HG02623 (cell line): ENCODE measurements around the gene CLMP.
"Not testable (repeated sequence)": the region's sequence is repeated elsewhere in the genome, so short reads cannot be mapped to it uniquely, and the experiment has no call there.

Source experiments
- ATAC-seq: cut with Tn5 transposase; IDR thresholded peaks from one replicate; pipeline ENCODE4 v1.9.1; 2021; ENCODE audit warnings: moderate library complexity; ENCODE audit not compliant: unreplicated experiment

The CLMP gene

GRCh38 chr11:123060277-123061000 lies 134.6 kb downstream of the CLMP start:
- ATAC-seq = no peak

DNA sequence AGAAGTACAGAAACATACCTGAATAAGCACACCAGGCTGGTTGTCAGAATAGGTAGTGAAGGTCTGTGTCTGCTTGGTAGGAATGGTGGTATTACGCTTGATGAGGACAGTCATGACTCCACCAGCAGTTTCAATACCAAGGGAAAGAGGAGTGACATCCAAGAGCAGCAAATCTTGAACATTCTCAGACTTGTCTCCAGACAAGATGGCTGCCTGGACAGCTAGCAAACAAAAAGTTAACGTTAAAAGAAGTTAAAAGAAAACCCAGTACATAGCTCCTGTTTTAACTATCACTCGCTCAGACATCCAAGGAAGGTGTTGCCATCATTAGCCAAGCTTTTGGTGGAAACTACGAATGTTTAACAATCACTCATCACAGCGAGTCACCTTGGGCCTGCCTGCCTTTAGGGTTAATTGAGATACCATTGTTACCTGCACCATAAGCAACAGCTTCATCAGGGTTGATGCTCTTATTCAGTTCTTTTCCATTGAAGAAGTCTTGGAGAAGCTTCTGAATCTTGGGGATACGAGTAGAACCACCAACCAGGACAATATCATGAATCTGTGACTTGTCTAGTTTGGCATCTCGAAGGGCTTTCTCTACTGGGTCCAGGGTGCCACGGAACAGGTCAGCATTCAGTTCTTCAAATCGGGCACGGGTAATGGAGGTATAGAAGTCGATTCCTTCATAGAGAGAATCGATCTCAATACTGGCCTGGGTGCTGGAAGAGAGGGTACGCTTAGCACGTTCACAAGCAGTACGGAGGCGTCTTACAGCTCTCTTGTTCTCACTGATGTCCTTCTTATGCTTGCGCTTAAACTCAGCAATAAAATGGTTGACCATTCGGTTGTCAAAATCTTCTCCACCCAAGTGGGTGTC lies 135.8 kb downstream of the CLMP start:
- ATAC-seq = not testable (repeated sequence)

GRCh38 chr11:123057661-123058305 lies 137.3 kb downstream of the CLMP start:
- no peak for ATAC-seq

- ATAC-seq = no peak
Measured at GRCh38 chr11:123056835-123057491, 138.1 kb downstream of the CLMP start.

- ATAC-seq = no peak
Measured at GRCh38 chr11:123055191-123055901, 139.7 kb downstream of the CLMP start.

DNA sequence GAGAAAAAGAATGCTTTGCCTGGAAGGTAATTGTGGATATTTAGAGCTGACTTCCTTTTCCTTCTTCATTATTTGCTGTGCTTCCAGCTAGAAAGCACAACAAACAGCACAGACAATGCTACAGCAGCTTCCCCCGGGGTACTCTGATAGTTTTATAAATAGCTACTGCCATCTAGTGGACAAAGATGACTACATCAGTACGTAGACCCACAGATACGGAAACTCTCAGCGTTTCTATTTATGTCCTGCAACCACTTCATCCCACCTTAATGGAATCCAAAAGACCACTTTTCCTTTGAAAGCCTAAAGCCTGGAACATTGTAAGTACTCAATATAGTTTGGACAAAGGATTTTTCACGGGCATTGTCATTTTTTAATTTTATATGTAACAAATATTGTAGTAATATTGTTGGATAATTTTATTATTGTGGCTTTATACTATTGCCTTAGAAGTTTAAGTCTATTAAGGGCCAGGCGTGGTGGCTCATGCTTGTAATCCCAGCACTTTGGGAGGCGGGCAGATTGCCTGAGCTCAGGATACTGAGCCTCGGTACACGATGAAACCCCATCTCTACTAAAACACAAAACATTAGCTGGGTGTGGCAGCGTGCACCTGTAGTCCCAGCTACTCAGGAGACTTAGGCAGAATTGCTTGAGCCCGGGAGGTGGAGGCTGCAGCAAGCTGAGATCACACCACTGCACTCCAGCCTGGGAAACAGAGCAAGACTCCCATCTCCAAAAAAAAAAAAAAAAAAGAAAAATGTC lies 140.6 kb downstream of the CLMP start:
- ATAC-seq = peak; percentile 74

DNA sequence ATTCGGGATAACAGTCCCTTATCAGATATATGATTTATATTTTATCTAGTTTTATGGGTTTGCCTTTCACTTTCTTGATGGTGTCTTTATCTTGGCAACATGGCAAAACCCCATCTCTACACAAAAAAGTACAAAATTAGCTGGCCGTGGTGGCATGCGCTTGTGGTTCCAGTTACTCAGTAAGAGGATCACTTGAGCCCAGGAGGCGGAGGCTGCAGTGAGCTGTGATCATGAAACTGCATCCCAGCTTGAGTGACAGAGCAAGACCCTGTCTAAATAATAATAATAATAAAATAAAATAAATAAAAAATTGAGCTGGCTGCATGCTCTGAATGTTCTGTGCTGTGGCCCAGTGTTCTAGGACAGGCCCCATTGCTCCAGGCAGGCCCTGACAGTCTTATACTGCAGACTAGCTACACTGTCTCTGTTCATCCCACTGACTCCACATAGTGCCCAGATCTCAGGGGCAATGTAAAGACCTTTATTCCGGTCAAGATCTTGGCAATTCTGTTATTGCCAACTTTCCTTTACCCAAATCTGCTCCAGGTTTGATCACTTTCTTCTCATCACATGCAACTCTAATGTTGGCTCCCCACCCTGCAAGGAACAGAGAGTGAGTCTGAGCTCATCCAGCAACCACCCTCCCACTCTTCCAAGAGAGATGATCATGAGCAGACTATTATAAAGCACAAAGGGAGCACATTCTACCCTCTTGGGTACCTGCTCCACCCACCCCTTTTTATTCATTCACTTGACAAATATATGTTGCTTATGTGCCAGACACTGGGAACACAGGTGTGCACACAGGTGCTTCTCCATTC lies 141.9 kb downstream of the CLMP start:
- no peak for ATAC-seq

- ATAC-seq = no peak
Measured at GRCh38 chr11:123051634-123052033, 143.4 kb downstream of the CLMP start.

GRCh38 chr11:123051146-123051545 lies 143.9 kb downstream of the CLMP start:
- ATAC-seq = no peak

DNA sequence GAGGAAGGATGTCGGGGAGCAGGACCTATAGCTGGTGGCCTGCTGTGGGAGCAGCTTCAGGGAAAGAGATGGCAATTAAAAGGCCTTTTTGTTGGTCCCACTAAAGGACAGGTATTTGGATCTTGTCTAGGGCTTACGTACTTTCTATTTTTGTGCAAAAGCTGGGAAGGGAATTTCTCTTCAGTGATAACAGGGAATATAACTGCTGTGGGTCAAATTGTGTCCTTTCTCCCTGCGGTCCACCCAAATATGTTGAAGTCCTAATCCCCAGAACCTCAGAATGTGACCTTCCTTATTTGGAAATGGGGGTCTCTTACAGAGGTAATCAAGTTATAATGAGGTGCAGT lies 147.1 kb downstream of the CLMP start:
- no peak for ATAC-seq

GRCh38 chr11:123047266-123047946 lies 147.6 kb downstream of the CLMP start:
- no peak for ATAC-seq

- no peak for ATAC-seq
Measured at GRCh38 chr11:123046473-123047259, 148.4 kb downstream of the CLMP start.

DNA sequence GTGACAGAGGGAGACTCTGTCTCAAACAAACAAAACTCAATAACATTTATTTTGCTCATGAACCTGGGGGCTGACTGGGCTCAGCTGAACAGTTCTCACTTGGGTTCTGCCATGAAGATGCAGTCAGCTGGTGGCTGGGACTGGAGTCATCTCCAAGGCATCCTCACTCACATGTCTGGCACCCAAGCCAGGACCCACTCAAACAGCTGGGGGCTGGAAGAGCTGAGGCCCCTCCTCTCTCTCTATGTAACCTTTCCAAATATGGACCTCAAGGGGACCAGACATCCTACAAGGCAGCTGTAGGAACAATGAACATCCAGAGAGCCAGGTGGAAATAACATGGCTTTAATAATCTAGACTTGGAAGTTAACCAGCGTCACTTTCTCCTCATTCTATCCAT lies 149.9 kb downstream of the CLMP start:
- ATAC-seq = no peak

GRCh38 chr11:123041185-123041584 lies 153.9 kb downstream of the CLMP start:
- ATAC-seq = no peak

DNA sequence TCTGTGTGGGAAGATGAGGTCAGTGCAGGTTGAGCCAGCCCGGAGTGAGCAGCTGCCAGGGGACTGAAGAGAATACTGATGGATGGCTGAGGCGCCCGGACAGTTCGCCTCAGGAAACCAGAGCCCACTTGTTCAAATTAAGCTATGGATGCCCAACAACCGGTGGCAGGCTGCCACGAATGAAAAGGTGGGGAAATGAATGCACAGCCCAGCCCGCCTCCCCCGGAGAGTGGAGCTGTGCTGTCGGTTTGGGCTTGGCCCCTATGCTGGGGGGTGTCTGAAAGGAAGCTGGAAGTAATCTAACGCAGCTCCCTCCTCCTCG lies 155.0 kb downstream of the CLMP start:
- no peak for ATAC-seq

DNA sequence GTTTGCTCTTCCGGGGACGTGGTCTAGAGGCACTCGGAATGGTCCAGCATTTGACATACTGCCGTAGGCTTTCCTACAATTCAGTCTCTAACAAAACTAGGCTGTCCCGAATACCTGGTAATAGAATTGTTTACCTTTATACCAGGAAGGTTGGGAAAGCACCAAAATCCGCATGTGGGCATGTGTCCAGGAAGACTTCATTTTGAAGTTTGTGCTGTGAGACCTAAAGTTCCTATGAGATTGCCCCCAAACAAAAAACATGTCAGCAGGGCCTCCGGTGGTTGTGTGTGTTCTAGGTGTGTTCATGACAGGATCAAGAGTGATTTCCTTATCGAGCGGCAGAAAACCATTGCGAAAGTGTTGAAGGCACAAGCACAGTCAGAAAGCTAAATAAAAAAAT lies 159.2 kb downstream of the CLMP start:
- ATAC-seq = no peak

DNA sequence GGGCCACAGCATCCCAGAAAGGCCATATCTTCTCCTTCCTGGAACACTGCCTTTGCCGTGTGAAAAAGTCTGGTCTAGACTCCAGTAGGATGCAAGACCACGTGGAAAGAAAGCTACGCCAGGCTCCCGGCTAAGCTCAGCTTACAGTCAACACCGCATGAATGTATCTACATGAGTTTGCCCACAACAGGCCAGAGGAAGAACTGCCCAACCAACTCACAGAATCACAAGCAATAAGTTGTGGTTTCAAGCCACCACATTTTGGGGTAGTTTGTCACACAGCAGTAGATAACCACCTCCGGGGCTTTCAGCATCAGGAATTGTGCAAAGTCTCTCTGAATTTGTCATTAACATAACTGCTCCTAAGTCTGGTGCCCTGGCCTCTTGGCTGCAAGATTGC lies 160.5 kb downstream of the CLMP start:
- no peak for ATAC-seq

GRCh38 chr11:123033895-123034294 lies 161.2 kb downstream of the CLMP start:
- ATAC-seq = no peak
